ES-I3 (cell line): Measurements from ENCODE around the gene RBCK1.
"Not testable (repeated sequence)": the region's sequence is repeated elsewhere in the genome, so short reads cannot be mapped to it uniquely, and the experiment has no call there.

ENCODE experiments used
- H3K36me3 ChIP-seq: 2 replicates; pipeline ENCODE4 v1.6.1; 2013; ENCODE audit warnings: mild to moderate bottlenecking, low read length, control low read depth, moderate library complexity; ENCODE audit not compliant: insufficient read depth
- H3K4me1 ChIP-seq: 2 replicates; pipeline ENCODE4 v1.6.1; 2013; ENCODE audit warnings: mild to moderate bottlenecking, control low read depth, low read length; ENCODE audit not compliant: insufficient read depth
- H3K9ac ChIP-seq: 2 replicates; pipeline ENCODE4 v1.6.1; 2013; ENCODE audit warnings: low read depth, mild to moderate bottlenecking, low read length, moderate library complexity
- H3K9me3 ChIP-seq: 2 replicates; pipeline ENCODE4 v1.6.1; 2013; ENCODE audit warnings: mild to moderate bottlenecking, low read length, moderate library complexity; ENCODE audit not compliant: control insufficient read depth, insufficient read depth

Gene RBCK1

GRCh38 chr20:462199-462991 lies 54.3 kb downstream of the RBCK1 start, which contains the start of gene TBC1D20:
Gene TBC1D20 (minus strand): TSS chr20:462533. CDS start chr20:462405, 128 bp downstream.
- Histone ChIP-seq H3K9me3 (no peaks in the 10 kb centered on the region), H3K36me3 (no peaks in the 10 kb centered on the region), H3K4me1 (peaks cover 5% of the 10 kb centered on the region; the same call in 1 of the 2 replicates), H3K9ac (peak within 1 kb of the TSS; percentile 95)

- peaks cover 3% of the 10 kb centered on the region; the same call in 1 of the 2 replicates for H3K9me3 ChIP-seq
- no peak overlapping the region for H3K9ac ChIP-seq
- no peaks in the 10 kb centered on the region for H3K4me1 ChIP-seq
- no peaks in the 10 kb centered on the region for H3K36me3 ChIP-seq
Measured at GRCh38 chr20:467755-468154, 59.7 kb downstream of the RBCK1 start.

- no peaks in the 10 kb centered on the region for H3K4me1 ChIP-seq
- H3K36me3 ChIP-seq = peaks cover 4% of the 10 kb centered on the region; the same call in 1 of the 2 replicates
Measured at GRCh38 chr20:469746-470490, 61.8 kb downstream of the RBCK1 start.

GRCh38 chr20:472137-472846 lies 64.2 kb downstream of the RBCK1 start:
- peaks cover 4% of the 10 kb centered on the region; the same call in 1 of the 2 replicates for H3K36me3 ChIP-seq
- H3K9ac ChIP-seq = no peak overlapping the region
- peaks cover 7% of the 10 kb centered on the region; the same call in 1 of the 2 replicates for H3K9me3 ChIP-seq
- H3K4me1 ChIP-seq = no peaks in the 10 kb centered on the region

More at GRCh38 chr20:469746-470490, 61.8 kb downstream of the RBCK1 start:
- no peak overlapping the region for H3K9ac ChIP-seq
- peaks cover 7% of the 10 kb centered on the region; the same call in 1 of the 2 replicates for H3K9me3 ChIP-seq

- Histone ChIP-seq H3K9ac (no peak overlapping the region), H3K9me3 (peaks cover 7% of the 10 kb centered on the region; the same call in 1 of the 2 replicates), H3K4me1 (no peaks in the 10 kb centered on the region), H3K36me3 (peaks cover 5% of the 10 kb centered on the region; the same call in 1 of the 2 replicates)
Measured at GRCh38 chr20:472889-473292, 64.8 kb downstream of the RBCK1 start.

GRCh38 chr20:474581-474980 lies 66.5 kb downstream of the RBCK1 start:
- H3K9me3 ChIP-seq = peaks cover 7% of the 10 kb centered on the region; the same call in 1 of the 2 replicates
- no peaks in the 10 kb centered on the region for H3K4me1 ChIP-seq
- H3K36me3 ChIP-seq = peaks cover 13% of the 10 kb centered on the region; the same call in 1 of the 2 replicates
- H3K9ac ChIP-seq = no peak overlapping the region

GRCh38 chr20:475463-476357 lies 67.6 kb downstream of the RBCK1 start:
- Histone ChIP-seq H3K9me3 (peaks cover 6% of the 10 kb centered on the region; the same call in 1 of the 2 replicates), H3K36me3 (peaks cover 17% of the 10 kb centered on the region; the same call in 1 of the 2 replicates)

GRCh38 chr20:476561-477249 lies 68.6 kb downstream of the RBCK1 start:
- not testable (repeated sequence) for H3K9ac ChIP-seq, H3K4me1 ChIP-seq, H3K9me3 ChIP-seq
- H3K36me3 ChIP-seq = peaks cover 20% of the 10 kb centered on the region; the same call in 1 of the 2 replicates

More at GRCh38 chr20:475463-476357, 67.6 kb downstream of the RBCK1 start:
- H3K4me1 ChIP-seq = no peaks in the 10 kb centered on the region
- H3K9ac ChIP-seq = no peak overlapping the region

GRCh38 chr20:478010-478948 lies 70.2 kb downstream of the RBCK1 start:
- peaks cover 35% of the 10 kb centered on the region for H3K36me3 ChIP-seq
- no peak overlapping the region for H3K9ac ChIP-seq
- no peaks in the 10 kb centered on the region; the same call in 1 of the 2 replicates for H3K9me3 ChIP-seq
- no peaks in the 10 kb centered on the region for H3K4me1 ChIP-seq

- H3K9me3 ChIP-seq = no peaks in the 10 kb centered on the region
- H3K36me3 ChIP-seq = peaks cover 40% of the 10 kb centered on the region
- H3K9ac ChIP-seq = no peak overlapping the region
- no peaks in the 10 kb centered on the region for H3K4me1 ChIP-seq
Measured at GRCh38 chr20:478949-479429, 70.9 kb downstream of the RBCK1 start.

GRCh38 chr20:479487-479886 lies 71.4 kb downstream of the RBCK1 start:
- Histone ChIP-seq H3K9me3 (no peaks in the 10 kb centered on the region), H3K36me3 (peaks cover 41% of the 10 kb centered on the region), H3K9ac (no peak overlapping the region), H3K4me1 (no peaks in the 10 kb centered on the region)

- Histone ChIP-seq H3K9ac (no peak overlapping the region), H3K9me3 (no peaks in the 10 kb centered on the region), H3K4me1 (no peaks in the 10 kb centered on the region), H3K36me3 (peaks cover 44% of the 10 kb centered on the region)
Measured at GRCh38 chr20:480044-480443, 71.9 kb downstream of the RBCK1 start.
